Neutrophil (primary cell): ENCODE results near the gene ZNF287.

ENCODE experiments used
- H3K27ac ChIP-seq: fragments of 200-600 bp; sonication (generic); 2 replicates; pipeline ENCODE4 v1.5.1; 2016; ENCODE audit warnings: mild to moderate bottlenecking, moderate library complexity
- H3K27me3 ChIP-seq: fragments of 200-600 bp; sonication (generic); 2 replicates; pipeline ENCODE4 v1.6.0; 2016; ENCODE audit warnings: mild to moderate bottlenecking
- H3K36me3 ChIP-seq: fragments of 200-600 bp; sonication (generic); 2 replicates; pipeline ENCODE4 v1.5.1; 2017
- H3K4me1 ChIP-seq, 2 experiments: fragments of 200-600 bp in 1 of 2; sonication (generic) in 1 of 2; 1 replicate in 1 of 2; 2 replicates in 1 of 2; pipeline versions ENCODE4 v1.5.1 to v1.6.1; 2013 to 2016; ENCODE audit warnings: low read depth in 1 of 2, low read length in 1 of 2, mild to moderate bottlenecking in 1 of 2, moderate library complexity in 1 of 2; ENCODE audit not compliant: control insufficient read depth in 1 of 2, insufficient read depth in 1 of 2
- H3K4me3 ChIP-seq, 2 experiments: fragments of 200-600 bp in 1 of 2; sonication (generic) in 1 of 2; 1 replicate in 1 of 2; 2 replicates in 1 of 2; pipeline ENCODE4 v1.5.1; 2013 to 2016; ENCODE audit warnings: low read depth in 1 of 2, low read length in 1 of 2, mild to moderate bottlenecking in 1 of 2, moderate library complexity in 1 of 2
- H3K9me3 ChIP-seq: fragments of 200-600 bp; sonication (generic); 2 replicates; pipeline ENCODE4 v1.5.1; 2016
- TF ChIP-seq, protein P1 (sequence below): fragments of 200-600 bp; sonication (generic); IDR thresholded peaks from 2 replicates; pipeline ENCODE4 v1.5.1; 2016; ENCODE audit warnings: antibody characterized with exemption

Gene ZNF287

DNA sequence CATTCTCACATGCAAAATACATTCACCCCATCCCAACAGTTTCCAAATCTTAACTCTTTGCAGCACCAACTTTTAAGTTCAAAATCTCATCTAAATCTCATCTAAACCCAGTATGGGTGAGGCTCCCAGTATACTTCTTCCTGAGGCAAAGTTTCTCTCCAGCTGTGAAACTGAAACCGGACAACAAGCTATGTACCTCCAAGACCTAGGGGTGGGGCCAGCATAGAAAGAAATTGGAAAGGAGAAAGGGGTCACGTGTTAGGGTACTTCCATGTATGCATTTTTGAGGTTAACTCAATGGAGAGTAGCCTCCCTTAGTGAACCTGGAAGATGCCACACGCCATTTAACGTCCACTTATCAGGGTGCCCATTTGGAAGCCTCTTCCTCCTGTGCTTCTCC is 53.1 kb downstream of the ZNF287 start:
- H3K4me3 ChIP-seq: no peak overlapping the region
- TF ChIP-seq, protein P1, sequence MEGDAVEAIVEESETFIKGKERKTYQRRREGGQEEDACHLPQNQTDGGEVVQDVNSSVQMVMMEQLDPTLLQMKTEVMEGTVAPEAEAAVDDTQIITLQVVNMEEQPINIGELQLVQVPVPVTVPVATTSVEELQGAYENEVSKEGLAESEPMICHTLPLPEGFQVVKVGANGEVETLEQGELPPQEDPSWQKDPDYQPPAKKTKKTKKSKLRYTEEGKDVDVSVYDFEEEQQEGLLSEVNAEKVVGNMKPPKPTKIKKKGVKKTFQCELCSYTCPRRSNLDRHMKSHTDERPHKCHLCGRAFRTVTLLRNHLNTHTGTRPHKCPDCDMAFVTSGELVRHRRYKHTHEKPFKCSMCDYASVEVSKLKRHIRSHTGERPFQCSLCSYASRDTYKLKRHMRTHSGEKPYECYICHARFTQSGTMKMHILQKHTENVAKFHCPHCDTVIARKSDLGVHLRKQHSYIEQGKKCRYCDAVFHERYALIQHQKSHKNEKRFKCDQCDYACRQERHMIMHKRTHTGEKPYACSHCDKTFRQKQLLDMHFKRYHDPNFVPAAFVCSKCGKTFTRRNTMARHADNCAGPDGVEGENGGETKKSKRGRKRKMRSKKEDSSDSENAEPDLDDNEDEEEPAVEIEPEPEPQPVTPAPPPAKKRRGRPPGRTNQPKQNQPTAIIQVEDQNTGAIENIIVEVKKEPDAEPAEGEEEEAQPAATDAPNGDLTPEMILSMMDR: no peak
- H3K27me3 ChIP-seq: no peaks in the 10 kb centered on the region
- no peaks in the 10 kb centered on the region for H3K36me3 ChIP-seq
- no peaks in the 10 kb centered on the region for H3K9me3 ChIP-seq
- H3K4me1 ChIP-seq: peaks cover 64 to 68% of the 10 kb centered on the region in 2 experiments
- H3K27ac ChIP-seq: no peak overlapping the region

DNA sequence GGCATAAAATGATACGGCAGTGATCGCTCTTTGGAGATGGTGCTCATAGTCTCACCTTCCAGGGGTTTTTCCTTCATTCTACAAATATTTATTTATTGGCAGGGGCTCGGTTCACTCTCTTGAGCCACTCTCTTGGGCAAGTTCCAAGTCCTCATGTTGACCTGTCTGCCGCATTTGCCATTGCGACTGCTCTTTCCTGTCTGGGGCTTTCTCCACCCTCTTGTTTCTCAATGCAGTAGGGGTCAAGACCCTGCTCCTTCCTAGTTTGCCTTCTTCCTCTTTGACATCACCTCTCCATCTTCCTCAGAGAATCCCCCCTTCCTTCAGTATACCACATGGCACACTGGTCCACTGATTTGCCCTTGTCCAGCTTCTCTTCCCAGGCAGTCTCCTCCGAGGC is 55.1 kb downstream of the ZNF287 start:
- H3K36me3 ChIP-seq: no peaks in the 10 kb centered on the region
- TF ChIP-seq, protein P1: no peak
- no peaks in the 10 kb centered on the region for H3K27me3 ChIP-seq
- peaks cover 68 to 77% of the 10 kb centered on the region in 2 experiments for H3K4me1 ChIP-seq
- H3K4me3 ChIP-seq: peak overlapping the region; percentile 19 to 44
- peak overlapping the region; percentile 83 for H3K27ac ChIP-seq
- no peaks in the 10 kb centered on the region for H3K9me3 ChIP-seq

DNA sequence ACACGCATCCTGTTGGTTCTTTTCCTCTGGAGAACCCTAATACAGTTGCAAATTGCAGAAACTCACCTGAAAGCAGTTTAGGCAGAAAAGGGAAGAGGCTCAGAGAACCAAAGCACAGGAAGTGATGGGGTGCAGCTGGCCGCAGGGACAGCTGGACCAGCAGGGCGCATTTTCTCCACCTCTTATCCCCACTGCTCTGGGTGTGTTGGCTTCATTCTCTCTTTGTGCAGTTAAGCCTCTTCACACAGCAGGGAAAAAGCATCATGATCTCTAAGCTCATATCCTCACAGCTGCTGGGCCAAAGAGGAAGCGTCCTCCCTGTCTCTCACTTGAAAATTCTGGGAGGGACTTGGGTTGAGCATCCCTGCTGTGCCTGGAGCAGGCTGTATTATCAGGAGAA is 57.0 kb downstream of the ZNF287 start:
- H3K4me3 ChIP-seq: peak overlapping the region; percentile 23 to 44
- no peaks in the 10 kb centered on the region for H3K9me3 ChIP-seq
- H3K27ac ChIP-seq: peak overlapping the region; percentile 83
- peaks cover 72 to 77% of the 10 kb centered on the region in 2 experiments for H3K4me1 ChIP-seq
- H3K36me3 ChIP-seq: no peaks in the 10 kb centered on the region
- H3K27me3 ChIP-seq: no peaks in the 10 kb centered on the region
- TF ChIP-seq, protein P1: no peak

DNA sequence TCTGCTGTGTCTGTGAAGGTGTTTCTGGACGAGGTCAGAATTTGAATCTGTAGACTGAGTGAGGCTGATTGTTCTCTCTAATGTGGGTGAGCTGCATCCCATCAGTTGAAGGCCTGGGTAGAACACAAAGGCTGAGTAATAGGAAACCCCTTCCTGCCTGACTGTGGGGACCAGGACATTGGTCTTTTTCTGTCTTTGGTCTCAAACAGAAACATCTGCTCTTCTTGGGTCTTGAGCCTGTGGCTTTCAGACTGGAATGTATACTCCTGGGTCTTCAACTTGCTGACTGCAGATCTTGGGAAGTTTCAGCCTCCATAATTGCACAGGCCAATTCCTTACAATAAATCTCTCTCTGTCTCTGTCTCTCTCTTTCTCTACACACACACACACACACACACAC is 57.4 kb downstream of the ZNF287 start:
- Histone ChIP-seq H3K27me3 (no peaks in the 10 kb centered on the region), H3K9me3 (no peaks in the 10 kb centered on the region), H3K4me3 (peak overlapping the region; percentile 7 to 44), H3K36me3 (no peaks in the 10 kb centered on the region), H3K27ac (peak overlapping the region; percentile 83), H3K4me1 (peaks cover 72 to 77% of the 10 kb centered on the region in 2 experiments)
- TF ChIP-seq, protein P1: no peak

GRCh38 chr17:16507918-16508533 is 61.0 kb downstream of the ZNF287 start:
- Histone ChIP-seq H3K27ac (no peak overlapping the region), H3K4me3 (no peak overlapping the region), H3K4me1 (peaks cover 48 to 50% of the 10 kb centered on the region in 2 experiments), H3K27me3 (no peaks in the 10 kb centered on the region), H3K9me3 (no peaks in the 10 kb centered on the region), H3K36me3 (no peaks in the 10 kb centered on the region)
- TF ChIP-seq, protein P1: no peak
